Measurements from ENCODE around the gene CNDP2. TPM values are rescaled to one million over a fixed set of nuclear protein-coding genes. Genes with fewer than 3 reads are reported as not detected.

CNDP2 gene
- total and polyA plus RNA-seq, 2 of the 13 experiments (the other 11 are each of a cell fraction or from before 2014, with no cell fraction given) = 64.7 to 80.8 TPM

- TF ChIP-seq ZNF142 (CRISPR knock-in tag; IDR thresholded peaks at IDR 0.05) = 0 out of 2 replicates have a peak, but pooled peaks have one; percentile 22
- TF ChIP-seq ZNF784 (CRISPR knock-in tag; IDR thresholded peaks at IDR 0.05; ENCODE audit: borderline replicate concordance) = no peak
- no peak for TF ChIP-seq TOPORS (CRISPR knock-in tag; IDR thresholded peaks at IDR 0.05)
- no peak for TF ChIP-seq JUNB (CRISPR knock-in tag; IDR thresholded peaks at IDR 0.05; ENCODE audit: borderline replicate concordance)
- 0 out of 2 replicates have a peak, but pooled peaks have one; percentile 27 for TF ChIP-seq NCOA1 (CRISPR knock-in tag; IDR thresholded peaks at IDR 0.05)
- TF ChIP-seq FOXP1 (IDR thresholded peaks at IDR 0.05) = no peak
- TF ChIP-seq FOXP1 (CRISPR knock-in tag; IDR thresholded peaks at IDR 0.05) = no peak
- no peak for TF ChIP-seq ZNF512B (CRISPR knock-in tag; IDR thresholded peaks at IDR 0.05; ENCODE audit: borderline replicate concordance)
- no peak for TF ChIP-seq ZNF570 (CRISPR knock-in tag; IDR thresholded peaks at IDR 0.05; ENCODE audit: borderline replicate concordance)
- TF ChIP-seq SP4 (CRISPR knock-in tag; IDR thresholded peaks at IDR 0.05) = no peak
- no peak for TF ChIP-seq ZBTB46 (CRISPR knock-in tag; IDR thresholded peaks at IDR 0.05; ENCODE audit: borderline replicate concordance)
- no peak for TF ChIP-seq ZNF883 (CRISPR knock-in tag; IDR thresholded peaks at IDR 0.05; ENCODE audit: not compliant biosample characterization)
- TF ChIP-seq UBTF (CRISPR knock-in tag; IDR thresholded peaks at IDR 0.05) = peak; percentile 74; the same call in 1 of the 2 replicates
- TF ChIP-seq HNRNPK (IDR thresholded peaks at IDR 0.05; ENCODE audit: low read depth, low read length, poor library complexity, severe bottlenecking) = no peak
These were observed 553 bp downstream of the CNDP2 start (continued) for GRCh38 chr18:74496508-74497323.

Measured in HepG2 (cell line).